HG03060 (cell line): ENCODE results near the gene KLHL17.

ENCODE experiments used
- ATAC-seq: cut with Tn5 transposase; IDR thresholded peaks from one replicate; pipeline ENCODE4 v1.9.1; 2021; ENCODE audit warnings: low read depth, moderate number of reproducible peaks; ENCODE audit not compliant: unreplicated experiment

Gene KLHL17

DNA sequence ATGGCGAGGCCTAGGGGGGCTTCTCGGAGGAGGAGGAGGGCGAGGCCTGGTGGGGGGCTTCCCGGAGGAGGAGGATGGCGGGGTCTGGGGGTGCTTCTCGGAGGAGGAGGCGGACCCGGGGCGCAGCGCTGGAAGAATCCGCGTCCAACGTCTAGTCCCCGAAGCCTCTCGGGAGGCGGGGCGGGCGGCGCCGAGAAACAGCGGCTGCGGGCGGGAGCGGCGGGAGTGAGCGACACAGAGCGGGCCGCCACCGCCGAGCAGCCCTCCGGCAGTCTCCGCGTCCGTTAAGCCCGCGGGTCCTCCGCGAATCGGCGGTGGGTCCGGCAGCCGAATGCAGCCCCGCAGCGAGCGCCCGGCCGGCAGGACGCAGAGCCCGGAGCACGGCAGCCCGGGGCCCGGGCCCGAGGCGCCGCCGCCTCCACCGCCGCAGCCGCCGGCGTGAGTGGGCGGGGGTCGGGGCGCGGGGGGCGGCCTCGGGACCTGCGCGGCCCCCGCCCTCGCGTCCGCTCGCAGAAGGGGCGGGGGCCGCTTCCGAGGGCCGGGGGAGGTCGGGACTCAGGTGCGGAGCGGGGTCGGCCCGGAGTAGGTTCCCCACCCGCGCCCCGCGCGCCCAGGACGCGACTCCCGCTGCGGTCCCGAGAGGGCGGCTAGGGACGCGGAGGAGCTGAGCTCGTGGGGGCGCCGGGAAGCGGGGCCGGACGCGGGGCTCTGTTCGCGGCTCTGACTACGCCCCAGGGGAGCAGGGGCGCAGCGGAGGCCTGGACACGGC, at the start of gene KLHL17:
Gene KLHL17 (plus strand): TSS at position 222 of the 769 bp plus-strand sequence. CDS start 110 bp downstream, at position 332.
- ATAC-seq, result no peak

DNA sequence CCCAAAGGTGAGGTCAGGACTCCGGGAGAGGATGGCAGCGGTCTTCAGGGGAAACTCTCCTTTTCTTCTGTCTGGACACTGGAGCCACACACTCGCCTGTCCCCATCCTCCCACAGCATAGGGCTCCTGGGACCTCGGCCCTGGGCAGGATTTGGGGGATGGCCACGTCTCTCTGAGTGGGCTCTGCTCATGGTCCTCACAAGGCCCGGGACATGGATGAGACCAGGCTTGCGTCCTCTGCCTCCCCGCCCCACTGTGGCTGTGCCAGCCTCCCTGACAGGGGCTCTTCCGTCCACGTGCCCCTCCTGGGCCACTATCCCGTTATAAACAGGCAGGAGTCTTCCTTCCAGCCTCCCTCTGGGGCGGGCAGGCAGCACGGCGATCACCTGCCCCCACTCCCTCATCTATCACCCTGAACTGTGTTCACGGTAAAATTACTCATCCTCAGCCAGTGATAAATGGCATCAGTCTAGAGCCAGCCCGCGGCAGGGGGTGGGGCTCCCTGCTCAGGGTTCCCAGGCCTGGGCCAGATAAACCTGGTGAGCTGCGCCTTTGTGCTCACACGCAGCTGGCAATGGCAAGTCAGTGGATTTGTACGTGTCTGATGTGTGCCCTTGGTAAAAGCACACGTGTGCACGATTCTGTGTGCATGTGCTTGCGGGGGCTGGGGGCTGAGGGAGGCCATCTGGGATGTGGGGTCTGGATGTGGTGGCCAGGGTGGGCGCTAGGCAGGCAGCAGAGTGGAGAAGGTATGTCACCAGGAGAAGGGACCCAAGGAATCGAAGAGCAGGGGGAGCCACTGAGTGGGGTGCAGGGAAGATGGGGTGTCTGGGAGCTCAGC, 49.3 kb upstream of the KLHL17 start:
- no peak for ATAC-seq

DNA sequence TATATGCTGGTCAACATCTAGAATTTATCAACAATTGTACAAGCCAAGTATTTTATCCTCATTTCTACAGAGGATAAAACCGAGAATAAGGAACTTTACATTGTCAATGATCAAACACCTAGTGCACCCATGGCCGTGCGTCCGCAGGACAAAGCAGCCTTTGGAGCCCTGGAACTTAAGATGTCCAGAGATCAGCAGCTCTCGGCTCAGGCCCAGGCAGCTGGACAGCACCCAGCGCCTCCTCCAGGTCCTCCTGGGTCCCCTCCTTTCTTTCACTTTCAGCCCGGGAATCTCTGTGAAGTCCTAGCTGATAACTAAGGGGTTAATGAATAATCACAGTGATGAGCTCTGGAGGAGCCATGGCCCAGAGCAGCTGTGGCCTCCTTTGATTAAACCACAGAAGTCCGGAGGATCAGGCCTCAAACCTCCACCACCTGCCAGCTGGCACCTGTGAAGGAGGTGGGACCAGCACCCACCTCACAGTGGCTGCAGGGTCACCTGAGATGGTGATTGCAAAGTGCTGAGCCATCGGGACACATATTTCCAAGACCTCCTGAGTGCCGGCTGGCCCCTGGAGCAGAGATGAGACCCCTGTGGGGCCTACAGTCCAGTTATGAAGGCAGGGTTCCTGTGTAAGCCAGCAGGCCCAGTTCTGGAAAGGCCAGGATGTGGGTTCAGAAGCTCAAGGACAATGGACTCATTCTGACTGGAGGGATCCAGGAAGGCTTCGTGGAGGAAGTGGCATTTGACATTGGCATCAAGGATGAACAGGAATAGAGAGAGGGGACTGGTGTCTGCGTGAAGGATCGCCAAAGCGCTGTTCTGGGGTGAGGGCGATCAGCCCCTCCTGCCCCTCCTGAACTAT, 48.3 kb upstream of the KLHL17 start:
- ATAC-seq, result no peak

DNA sequence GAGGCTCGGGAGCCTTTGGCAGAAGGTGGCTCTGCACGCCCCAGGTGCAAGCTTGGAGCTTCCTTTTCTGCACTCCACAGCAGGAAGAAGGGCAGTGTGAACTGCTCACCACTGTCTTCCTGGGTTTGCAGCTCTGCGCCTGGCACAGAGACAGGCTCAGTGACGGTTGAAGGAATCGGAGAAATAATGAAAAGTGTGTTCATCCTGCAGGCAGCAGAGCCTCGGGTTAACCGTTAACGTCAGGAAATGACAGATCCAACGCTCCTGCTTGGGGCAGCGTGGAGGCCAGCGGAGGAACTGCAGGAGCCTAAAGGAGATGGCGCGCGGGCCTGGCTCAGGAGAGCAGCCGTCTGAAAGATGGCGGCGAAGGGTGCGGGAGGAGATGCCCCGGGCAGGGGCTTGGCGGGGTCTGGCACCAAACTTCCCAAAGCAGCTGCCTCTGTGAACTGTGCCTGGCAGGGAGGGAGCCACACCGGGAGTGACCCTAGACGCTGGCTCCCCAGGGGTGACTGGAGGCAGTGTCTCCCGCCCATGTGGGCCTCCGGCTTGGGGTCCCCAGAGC, 47.6 kb upstream of the KLHL17 start:
- ATAC-seq, result no peak

DNA sequence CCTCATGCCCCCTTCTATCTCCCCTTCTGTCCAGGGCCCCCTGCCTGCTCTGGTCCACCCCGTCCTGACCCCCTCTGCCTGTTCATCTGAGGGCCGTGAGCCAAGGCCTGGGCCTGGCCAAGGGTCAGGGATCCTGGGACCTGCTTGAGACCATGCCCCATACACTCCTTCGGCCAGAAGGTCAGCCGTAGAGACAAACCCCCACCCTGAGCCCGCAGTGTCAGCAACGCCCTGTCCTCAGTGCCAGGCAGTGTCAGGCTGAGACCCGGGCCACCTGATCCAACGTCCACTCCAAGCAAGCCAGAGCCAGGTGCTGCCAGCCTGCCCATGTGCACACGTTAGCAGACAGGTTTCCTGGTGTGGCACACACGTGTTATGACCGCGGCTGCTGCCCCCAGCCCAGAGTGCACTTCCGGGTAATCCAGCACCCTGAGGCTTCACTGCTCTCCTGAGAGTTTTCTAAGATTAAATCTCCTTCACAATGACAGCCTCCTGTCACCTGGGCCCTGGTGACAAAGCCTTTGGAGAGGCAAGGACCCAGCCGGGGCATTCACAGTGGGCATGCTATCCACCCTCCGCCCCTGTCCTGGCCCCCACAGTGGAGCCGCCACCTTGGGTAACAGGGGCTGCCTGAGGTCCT, 46.8 kb upstream of the KLHL17 start:
- ATAC-seq, result no peak

- ATAC-seq, result no peak
These were observed 46.1 kb upstream of the KLHL17 start for GRCh38 chr1:914131-914890.

DNA sequence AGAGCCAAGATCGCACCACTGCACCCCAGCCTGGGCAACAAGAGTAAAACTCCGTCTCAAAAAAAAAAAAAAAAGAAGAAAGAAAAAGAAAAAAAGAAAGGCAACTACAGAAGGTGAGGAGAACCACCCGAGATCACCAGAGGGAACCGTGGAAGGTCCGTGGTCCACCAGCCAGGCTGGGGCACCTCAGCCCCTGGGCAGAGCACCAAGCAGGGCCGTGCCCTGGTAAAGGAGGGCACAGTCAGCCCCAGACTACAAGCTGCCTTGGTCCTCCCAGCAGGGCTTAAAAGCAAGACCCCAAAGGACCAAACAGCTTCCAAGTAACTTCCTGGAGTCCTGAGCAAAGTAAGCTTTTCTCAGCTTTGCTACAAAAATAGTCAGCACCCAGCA, 45.5 kb upstream of the KLHL17 start:
- no peak for ATAC-seq

DNA sequence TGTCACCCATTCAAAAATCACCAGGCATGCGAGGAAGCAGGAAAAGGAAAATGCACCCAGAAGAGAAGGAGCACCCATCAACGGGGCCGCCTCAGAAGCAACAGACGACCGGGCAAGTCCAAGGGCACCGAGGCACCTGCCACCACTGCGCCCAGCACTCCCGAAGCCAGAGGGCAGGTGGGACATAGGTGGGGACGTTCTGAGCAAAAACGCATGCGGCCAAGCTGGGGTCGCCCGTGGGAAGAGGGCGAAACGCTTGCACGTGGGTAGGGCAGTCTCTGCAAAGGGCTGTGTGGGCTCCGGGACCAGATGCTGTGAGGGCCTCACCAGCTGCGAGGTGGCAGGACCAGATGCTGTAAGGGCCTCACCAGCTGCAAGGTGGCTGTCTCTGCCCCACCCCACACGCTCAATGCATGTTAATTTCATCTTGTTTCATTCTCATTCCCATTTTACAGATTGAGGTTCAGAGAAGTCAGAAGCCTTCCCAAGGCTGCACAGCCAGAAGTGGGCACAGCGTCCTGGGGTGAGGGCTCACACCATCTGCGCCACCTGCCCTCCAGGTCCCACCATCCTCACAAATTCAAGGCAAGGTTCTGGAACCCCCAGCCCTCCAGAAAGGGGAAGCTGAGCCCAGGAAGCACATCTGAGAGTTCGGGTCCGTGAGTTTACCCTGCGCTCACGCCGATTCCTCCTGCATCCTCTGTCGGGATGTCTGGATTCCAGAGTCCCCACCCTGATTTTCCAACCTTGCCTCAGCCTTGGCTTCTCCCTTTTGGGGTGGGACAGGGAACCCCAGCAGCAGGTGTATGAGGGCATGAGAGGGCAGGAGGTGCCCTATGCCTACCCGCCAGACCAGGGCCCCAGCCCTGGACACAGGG, 44.9 kb upstream of the KLHL17 start:
- ATAC-seq, result no peak

GRCh38 chr1:916173-917075, 44.0 kb upstream of the KLHL17 start:
- ATAC-seq, result no peak

DNA sequence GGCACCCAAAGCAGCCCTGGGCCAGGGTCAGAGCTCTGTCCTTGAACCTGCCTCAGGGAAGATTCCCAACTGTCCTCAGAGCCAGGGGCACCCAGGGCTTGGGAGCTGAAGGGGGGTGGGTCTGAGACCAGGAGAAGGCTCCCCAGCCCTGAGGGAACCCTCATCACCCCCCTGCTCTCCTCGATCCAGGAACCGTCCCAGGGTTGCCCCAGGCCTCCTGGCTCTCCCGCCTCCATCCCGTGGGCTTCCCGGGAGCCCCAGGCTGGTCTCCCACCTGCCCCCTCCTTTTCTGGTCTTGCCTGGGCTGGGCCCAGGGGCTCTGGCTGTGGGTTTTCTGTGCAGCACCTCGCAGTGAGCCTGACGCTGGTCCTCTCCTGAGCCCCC, 43.3 kb upstream of the KLHL17 start:
- ATAC-seq, result no peak

DNA sequence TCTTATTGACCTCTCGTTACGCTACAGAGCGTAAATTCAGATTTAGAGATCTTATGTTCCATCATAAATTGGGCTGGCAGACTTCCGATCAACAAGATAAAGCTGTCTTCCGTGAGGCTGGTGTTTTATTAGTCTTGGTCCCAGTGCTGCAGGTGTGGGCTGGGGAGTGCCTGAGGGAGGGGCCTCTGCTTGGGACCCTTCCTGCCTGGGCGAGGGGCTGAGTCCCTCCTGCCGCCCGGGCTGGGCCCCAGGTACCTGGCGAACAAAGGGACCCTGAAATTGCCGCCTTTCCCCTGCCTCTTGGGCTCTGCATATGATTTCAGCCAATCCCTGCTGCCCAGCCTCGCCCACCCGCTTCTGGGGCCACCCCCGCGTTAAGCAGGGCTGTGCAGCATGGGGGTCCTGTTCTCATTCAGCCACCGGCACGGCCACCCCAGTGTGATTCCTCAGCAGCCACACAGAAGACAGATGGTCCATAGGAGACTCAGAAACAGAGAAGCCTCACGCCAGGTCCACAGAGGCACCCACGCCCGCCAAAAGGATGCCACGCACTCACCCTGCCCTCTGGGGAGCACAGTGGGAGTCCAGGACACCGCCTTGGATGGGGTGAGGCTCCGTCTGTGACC, 42.8 kb upstream of the KLHL17 start:
- ATAC-seq, result no peak

- no peak for ATAC-seq
These were observed 42.0 kb upstream of the KLHL17 start for GRCh38 chr1:918353-918752.

GRCh38 chr1:918843-919242, 41.5 kb upstream of the KLHL17 start:
- ATAC-seq, result no peak

DNA sequence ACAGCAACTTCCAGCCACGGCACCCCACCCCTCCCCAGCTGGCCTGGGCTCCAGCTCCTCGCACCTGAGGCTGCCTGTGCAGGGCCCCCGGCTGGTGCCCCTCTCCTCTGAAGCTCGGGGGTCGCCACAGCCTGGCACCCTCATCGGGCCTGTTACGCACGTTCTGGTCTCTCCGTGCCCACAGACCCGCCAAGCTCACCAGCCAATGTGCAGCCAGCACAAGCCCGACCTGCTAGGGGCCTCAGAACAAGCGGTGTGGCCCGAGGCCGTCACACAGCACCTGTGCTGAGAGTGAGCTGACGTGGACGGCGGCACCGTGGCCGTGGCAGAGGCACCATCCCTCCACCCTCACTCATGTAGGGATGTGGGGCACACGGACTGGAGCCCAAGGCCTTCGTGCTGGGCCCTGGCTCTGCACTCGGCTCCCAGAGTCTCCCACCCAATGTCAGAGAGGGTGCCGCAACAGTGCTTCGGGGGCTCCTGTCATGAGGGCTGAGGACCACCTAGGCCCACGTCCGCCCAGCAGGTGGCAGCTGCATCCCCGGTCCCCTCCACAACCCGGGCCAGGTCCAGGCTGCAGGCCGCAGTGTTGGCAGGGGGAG, 41.0 kb upstream of the KLHL17 start:
- ATAC-seq, result no peak

DNA sequence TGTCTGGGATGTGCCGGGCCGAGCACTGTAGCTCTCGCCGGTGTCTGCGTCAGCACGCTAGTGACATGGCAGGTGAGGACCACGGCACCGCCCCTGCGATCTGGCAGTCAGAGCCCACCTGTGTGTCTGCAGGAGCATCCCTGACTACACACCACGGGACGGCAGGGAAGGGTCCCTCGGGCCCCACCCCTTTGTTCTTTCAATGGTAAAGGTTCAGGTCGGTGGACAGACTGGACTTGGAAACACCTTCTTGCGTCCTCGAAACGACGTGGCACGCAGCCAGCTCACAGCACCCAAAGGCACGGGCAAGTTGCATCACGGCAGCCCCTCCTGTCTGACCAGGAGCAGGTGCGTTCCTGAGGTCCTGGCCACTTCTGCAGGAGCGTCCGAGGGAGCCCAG, 40.4 kb upstream of the KLHL17 start:
- no peak for ATAC-seq

DNA sequence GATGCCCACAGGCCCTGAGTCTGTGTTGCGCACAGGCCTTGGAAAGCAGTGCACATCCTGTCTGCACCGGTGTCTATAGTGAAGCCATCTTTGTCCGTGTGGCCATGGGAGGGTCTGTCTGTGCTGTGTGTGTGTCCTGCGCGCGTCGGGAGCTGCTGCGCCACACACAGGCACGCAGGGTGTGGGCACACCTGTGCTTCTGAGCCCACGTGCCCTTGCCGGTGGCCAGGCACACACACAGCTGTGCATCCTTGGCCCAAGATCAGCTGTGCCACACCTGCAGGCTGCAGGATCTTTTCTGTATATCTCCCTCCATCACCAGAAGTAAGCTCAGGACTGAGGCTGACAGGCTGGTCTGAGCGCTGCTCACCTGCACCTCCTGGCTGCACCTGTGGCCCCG, 39.9 kb upstream of the KLHL17 start:
- ATAC-seq, result no peak
